Measurements from ENCODE around the gene COPB2.
"Not testable (repeated sequence)": the region's sequence is repeated elsewhere in the genome, so short reads cannot be mapped to it uniquely, and the experiment has no call there.

The COPB2 gene

DNA sequence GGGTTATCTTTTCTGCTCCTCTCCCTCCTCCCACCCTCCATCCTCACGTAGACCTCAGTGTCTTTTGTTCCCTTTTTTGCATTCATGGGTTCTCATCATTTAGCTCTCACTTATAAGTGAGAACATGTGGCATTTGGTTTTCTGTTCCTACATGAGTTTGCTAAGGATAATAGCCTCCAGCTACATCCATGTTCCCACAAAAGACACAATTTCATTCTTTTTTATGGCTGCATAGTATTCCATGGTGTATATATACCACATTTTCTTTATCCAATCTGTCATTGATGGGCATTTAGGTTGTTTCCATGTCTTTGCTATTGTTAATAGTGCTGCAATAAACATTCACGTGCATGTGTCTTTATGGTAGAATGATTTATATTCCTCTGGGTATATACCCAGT, 11.7 kb upstream of the COPB2 start:
- H3K36me3 Mint-ChIP-seq, H3K4me3 Mint-ChIP-seq, H3K4me1 Mint-ChIP-seq, CTCF ChIA-PET, H3K9me3 Mint-ChIP-seq, H3K27ac Mint-ChIP-seq, DNase-seq, H3K27me3 Mint-ChIP-seq: not testable (repeated sequence)

DNA sequence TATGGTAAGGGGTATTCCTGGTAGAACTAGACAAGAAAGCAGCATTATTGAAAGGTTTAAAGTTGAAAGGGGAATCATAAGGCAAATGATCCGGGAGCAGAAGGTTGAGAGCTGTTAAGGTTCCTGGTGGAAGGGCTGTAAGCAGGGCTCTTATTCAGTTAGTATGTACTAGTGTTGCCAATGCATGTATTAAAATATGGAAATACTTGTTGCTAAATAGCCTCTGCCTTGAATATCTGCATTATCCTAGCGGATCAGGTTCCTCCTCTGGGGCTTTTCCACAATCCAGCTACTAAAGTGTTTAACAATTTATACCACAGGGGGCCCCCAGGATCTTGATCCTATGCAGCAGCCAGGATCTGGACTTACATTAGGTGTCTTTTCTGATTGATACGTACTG, 7.3 kb upstream of the COPB2 start:
- CTCF ChIA-PET: interaction anchor here (1.1 kb wide), 1 partner anchor 285 kb away, joined by 3 read pairs; no protein-coding TSS in a partner anchor
- H3K36me3 Mint-ChIP-seq: no peaks in the 10 kb centered on the region
- H3K9me3 Mint-ChIP-seq: peaks cover 5% of the 10 kb centered on the region
- no peaks in the 10 kb centered on the region for H3K4me1 Mint-ChIP-seq
- H3K4me3 Mint-ChIP-seq: no peak overlapping the region
- no peak overlapping the region for H3K27ac Mint-ChIP-seq
- DNase-seq: no peak
- peaks cover 3% of the 10 kb centered on the region for H3K27me3 Mint-ChIP-seq

DNA sequence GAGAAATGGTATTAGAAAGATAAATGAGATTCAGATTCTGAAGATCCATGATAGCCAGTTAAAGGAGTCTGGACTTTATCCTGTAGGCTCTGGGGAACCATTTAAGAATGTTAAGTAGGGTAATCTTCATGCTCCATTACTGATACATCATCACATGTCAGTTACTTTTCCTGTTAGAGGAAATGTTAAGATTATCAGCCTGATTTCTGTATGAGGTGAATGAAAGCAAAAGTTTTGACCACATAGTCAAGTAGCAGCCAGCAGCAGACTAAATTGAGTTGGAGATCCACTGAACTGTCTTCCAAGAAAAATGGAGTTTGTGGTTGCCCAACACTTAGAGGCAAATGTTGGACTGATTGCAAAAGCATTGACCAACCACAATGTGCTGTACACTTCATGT, 4.7 kb upstream of the COPB2 start:
- Mint-ChIP-seq H3K27ac (no peak overlapping the region), H3K27me3 (peaks cover 6% of the 10 kb centered on the region), H3K9me3 (no peaks in the 10 kb centered on the region), H3K4me1 (peaks cover 13% of the 10 kb centered on the region), H3K4me3 (no peak overlapping the region), H3K36me3 (no peaks in the 10 kb centered on the region)
- CTCF ChIA-PET: no interaction called here
- DNase-seq: no peak

DNA sequence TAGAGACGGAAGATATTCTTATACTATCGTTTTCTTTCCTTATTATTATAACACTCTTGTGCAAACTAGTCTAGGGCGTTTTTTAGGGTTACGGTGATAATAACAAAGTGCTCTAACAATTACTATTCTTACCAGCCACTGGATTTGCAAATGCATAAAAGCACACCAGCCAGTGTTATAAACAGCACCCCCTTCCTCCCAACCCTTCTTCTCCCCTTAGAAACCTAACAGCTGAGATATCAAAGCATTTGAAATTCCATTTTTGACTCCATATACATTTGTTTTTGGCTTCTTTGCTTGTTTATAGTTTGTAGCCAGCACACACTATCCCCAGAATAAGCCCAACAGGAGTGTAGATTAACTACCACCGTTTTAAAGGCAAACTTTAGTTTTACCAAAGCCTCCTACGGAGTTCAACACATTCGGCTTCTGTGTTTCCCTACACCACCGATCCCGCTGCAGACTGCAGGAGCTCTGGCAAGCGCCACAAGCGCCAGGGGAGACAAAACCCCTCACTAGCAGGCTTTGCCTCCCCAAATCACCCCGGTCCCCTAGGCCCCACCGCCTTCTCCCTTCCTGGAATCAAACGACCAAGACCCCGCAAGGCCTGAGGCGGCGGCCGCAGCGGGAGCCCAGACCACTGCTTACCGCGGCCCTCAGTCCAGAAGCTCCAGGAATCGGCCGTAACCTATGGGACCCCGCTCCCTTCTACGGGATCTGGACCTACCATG, 461 bp downstream of the COPB2 start:
- CTCF ChIA-PET: interaction anchor here (0.6 to 1.3 kb wide), 4 partner anchors 35 to 357 kb away, joined by 3 read pairs; no protein-coding TSS in a partner anchor
- Mint-ChIP-seq H3K27me3 (peaks cover 6% of the 10 kb centered on the region), H3K36me3 (peaks cover 4% of the 10 kb centered on the region), H3K9me3 (no peaks in the 10 kb centered on the region), H3K4me1 (peaks cover 47% of the 10 kb centered on the region), H3K4me3 (peak overlapping the region; percentile 96), H3K27ac (peak overlapping the region; percentile 92)
- DNase-seq: no peak

DNA sequence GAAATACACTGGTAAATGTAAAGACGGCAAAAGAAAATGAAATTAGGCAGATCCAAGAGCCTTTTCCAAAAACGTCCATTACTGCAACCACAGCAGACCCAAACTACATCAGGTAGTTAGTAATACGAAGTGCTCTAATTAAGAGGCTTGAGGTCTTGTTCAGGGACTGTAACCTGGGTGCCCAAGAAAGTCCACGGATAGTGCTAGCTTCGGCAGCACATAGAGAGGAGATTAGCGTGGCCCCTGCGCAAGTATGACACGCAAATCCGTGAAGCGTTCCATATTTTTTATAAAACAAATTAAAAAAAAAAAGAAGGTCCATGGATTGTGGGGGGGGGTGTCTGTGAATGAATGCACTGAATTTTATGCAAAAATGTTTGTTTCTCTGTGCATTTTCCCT, 1.4 kb downstream of the COPB2 start:
- no peak for DNase-seq
- no peak overlapping the region for H3K27ac Mint-ChIP-seq
- CTCF ChIA-PET: no interaction called here
- peaks cover 47% of the 10 kb centered on the region for H3K4me1 Mint-ChIP-seq
- peaks cover 6% of the 10 kb centered on the region for H3K27me3 Mint-ChIP-seq
- H3K9me3 Mint-ChIP-seq: no peaks in the 10 kb centered on the region
- H3K36me3 Mint-ChIP-seq: peaks cover 5% of the 10 kb centered on the region
- peak overlapping the region; percentile 62 for H3K4me3 Mint-ChIP-seq

DNA sequence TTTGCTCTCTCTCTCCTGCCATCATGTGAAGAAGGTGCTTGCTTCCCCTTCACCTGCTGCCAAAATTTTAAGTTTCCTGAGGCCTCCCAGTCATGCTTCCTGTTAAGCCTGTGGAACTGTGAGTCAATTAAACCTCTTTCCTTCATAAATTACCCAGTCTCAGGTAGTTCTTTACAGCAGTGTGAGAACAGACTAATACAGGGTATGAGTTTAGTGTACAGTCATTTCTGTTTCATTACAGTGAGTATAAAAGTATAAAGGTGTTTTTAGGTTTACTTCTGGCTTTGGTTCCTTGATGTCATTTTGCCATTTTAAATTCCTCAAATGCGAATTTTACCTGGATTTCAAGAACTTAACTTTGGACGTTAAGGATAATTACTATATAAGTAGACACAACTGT, 7.2 kb downstream of the COPB2 start:
- H3K4me3 Mint-ChIP-seq, H3K27me3 Mint-ChIP-seq, CTCF ChIA-PET, H3K27ac Mint-ChIP-seq, H3K9me3 Mint-ChIP-seq, DNase-seq: not testable (repeated sequence)
- H3K36me3 Mint-ChIP-seq: peaks cover 39% of the 10 kb centered on the region
- H3K4me1 Mint-ChIP-seq: peaks cover 23% of the 10 kb centered on the region

DNA sequence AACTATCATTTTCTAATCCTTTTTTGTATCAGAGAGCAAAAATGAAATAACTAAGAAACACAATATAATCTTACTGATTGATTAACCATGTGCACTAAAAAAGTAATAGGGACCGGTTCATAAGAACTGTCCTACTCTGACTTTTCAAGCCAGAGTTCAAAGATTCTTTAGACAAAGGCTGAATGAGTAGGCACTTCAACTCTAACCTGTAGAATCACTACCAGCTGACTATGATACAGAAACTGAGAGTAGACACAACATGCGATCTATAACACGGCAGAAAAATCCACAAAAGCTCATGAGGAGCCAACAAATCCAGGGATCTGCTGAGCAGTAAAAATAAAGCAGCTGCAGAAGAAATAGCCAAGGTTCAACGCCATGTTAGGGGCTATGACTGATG, 8.9 kb downstream of the COPB2 start:
- peaks cover 40% of the 10 kb centered on the region for H3K36me3 Mint-ChIP-seq
- H3K9me3 Mint-ChIP-seq: no peaks in the 10 kb centered on the region
- peaks cover 10% of the 10 kb centered on the region for H3K4me1 Mint-ChIP-seq
- CTCF ChIA-PET: no interaction called here
- H3K27ac Mint-ChIP-seq: no peak overlapping the region
- H3K27me3 Mint-ChIP-seq: no peaks in the 10 kb centered on the region
- H3K4me3 Mint-ChIP-seq: no peak overlapping the region
- DNase-seq: no peak

DNA sequence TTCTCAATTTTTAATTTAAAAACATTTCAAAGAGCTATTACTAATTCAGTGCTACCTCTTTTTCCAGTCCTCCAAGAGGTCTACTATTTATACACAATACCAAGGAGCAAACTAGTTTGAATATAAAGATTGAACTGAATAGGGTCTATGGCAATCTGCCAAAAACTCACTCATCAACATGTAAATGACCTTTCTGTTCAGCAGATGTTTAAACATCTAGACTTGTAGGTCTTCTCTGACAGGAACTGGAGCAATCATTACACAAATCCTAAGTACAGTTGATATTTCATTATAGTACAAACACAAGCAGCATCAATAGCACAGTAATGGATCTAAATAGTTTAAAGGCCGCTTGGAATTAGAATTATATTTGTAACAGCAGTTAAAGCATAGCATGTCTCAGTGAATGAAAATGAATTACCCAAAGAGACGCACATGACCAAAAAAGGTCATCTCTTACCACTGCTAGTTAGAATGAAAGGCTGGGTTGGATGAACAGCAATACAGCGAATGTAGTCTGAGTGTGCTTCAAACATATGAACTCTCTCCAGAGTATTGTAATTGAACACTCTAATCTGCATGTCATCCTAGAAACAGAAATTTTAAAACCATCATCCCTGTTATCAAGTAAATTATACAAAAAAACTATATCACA, 10.7 kb downstream of the COPB2 start:
- CTCF ChIA-PET: interaction anchor here (0.8 kb wide), 1 partner anchor 559 kb away, joined by 3 read pairs; no protein-coding TSS in a partner anchor
- Mint-ChIP-seq H3K36me3 (peaks cover 52% of the 10 kb centered on the region), H3K9me3 (no peaks in the 10 kb centered on the region), H3K27ac (no peak overlapping the region), H3K4me1 (peaks cover 5% of the 10 kb centered on the region), H3K4me3 (no peak overlapping the region), H3K27me3 (no peaks in the 10 kb centered on the region)
- DNase-seq: no peak

DNA sequence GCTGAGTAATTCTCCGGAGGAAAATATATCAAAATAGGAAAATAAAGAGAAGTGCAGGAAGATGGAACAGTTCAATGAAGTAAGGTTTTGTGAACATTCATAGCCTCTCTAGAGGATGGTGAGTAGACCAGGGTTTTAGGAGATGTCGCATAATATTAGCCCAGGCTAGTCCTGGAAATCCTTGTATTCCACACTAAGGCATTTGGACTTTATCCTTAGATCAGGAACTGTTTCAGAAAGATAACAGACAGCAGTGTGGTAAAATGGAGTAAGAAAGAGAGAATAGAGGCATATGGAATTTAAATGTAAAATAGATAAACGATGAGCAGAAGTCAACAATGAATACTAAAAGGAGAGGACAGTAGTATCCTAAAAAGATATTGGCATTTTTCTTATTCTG, 12.1 kb downstream of the COPB2 start:
- peaks cover 58% of the 10 kb centered on the region for H3K36me3 Mint-ChIP-seq
- no peak overlapping the region for H3K27ac Mint-ChIP-seq
- CTCF ChIA-PET: no interaction called here

DNA sequence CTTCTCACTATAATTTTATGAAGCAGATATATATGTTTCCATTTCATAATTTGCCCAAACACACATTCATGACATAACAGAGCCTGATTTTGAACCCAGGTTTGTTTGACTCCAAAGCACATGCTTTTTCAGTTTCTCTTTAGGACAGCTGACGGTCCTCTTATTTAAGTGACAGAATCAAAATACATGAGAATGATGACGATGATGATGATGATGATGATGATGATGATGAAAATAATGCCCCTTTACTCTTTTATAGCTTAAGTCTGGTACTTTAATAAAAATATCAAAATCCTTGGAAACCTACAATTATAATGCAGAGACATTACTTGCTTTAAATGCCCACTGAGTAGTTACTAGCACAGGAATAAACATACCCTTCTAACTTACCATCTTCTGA, 15.3 kb downstream of the COPB2 start:
- Mint-ChIP-seq H3K36me3 (peaks cover 67% of the 10 kb centered on the region), H3K27me3 (no peaks in the 10 kb centered on the region), H3K27ac (no peak overlapping the region), H3K4me3 (no peak overlapping the region), H3K4me1 (no peaks in the 10 kb centered on the region), H3K9me3 (no peaks in the 10 kb centered on the region)
- no peak for DNase-seq
- CTCF ChIA-PET: no interaction called here

More for the DNA sequence above, 12.1 kb downstream of the COPB2 start:
- no peaks in the 10 kb centered on the region for H3K9me3 Mint-ChIP-seq
- no peak overlapping the region for H3K4me3 Mint-ChIP-seq
- no peaks in the 10 kb centered on the region for H3K27me3 Mint-ChIP-seq
- peaks cover 5% of the 10 kb centered on the region for H3K4me1 Mint-ChIP-seq
- no peak for DNase-seq

DNA sequence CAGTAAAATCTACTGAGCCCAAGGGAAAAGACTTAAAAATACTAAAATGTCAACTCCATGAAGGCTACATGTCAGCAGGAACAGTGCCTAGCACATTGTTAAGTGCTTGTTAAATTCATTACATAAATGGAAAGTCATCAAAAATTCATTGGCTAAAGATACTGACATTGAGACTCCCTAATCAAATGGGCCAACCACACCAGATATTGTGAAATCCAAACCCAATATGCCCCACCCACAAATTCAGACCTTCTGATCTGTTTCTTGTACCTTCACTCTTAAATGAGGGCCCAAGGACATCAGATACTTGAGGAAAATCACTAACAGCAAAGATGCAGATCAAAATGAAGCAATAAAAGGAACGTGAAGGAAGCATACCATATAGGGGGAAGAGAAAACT, 24.9 kb downstream of the COPB2 start:
- Mint-ChIP-seq H3K4me3 (no peak overlapping the region), H3K9me3 (no peaks in the 10 kb centered on the region), H3K36me3 (peaks cover 66% of the 10 kb centered on the region), H3K27ac (no peak overlapping the region), H3K4me1 (peaks cover 13% of the 10 kb centered on the region), H3K27me3 (no peaks in the 10 kb centered on the region)
- no peak for DNase-seq
- CTCF ChIA-PET: no interaction called here

DNA sequence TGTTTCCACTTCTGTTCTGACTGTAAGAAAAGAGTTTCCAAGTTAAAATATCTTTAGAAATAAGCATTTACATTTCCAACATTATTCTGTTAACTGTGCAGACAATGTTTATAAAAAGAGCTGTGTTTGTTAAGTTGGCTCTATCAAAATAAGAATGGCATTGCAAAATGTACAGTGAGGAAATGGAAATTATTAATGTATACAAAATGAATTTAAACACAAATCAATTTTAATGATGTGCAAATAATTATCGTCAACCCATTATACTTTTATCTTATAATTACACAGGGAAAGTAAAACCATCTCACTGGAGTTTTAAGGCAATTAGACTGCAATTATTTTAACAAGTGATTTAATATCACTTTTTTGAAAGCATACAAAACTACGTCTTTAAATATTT, 28.2 kb downstream of the COPB2 start:
- DNase-seq: no peak
- peaks cover 68% of the 10 kb centered on the region for H3K36me3 Mint-ChIP-seq
- CTCF ChIA-PET: no interaction called here
- H3K4me1 Mint-ChIP-seq: peaks cover 6% of the 10 kb centered on the region
- H3K27ac Mint-ChIP-seq: no peak overlapping the region
- H3K27me3 Mint-ChIP-seq: no peaks in the 10 kb centered on the region
- H3K4me3 Mint-ChIP-seq: no peak overlapping the region
- H3K9me3 Mint-ChIP-seq: no peaks in the 10 kb centered on the region

DNA sequence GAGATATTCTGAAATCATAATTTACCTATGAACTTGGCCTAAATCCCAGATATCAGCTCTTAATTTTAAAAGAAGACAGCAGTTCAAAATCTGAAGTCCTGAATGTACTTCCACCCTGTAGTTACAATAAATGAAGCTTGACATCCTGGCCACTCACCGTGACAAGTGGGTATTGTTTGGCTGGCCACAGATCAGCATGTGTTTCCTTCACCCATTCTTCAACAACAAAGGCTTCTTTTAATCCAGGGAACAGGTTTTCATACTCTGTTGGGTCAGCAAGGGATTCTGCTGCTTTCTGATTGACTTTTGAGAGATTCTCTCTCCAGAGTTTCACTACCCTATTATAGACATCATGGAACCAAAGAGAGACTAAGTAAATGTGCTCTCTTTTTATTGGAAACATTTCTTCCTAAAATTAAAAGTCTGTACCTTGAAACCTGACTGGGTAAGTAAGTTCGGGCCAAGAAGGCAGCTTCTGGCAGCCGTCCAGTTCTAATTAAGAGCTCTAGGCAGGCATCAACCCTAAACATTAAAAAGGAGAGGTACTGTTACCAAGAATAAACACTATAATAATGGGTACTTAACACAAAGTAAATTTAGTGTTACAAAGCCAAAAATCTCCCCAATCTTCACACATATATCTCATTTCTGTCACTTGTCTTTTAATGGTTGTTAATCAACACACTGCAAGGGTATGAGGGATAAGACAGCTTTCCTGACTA, 30.4 kb downstream of the COPB2 start:
- Mint-ChIP-seq H3K4me1 (peaks cover 6% of the 10 kb centered on the region), H3K36me3 (peaks cover 70% of the 10 kb centered on the region), H3K27me3 (no peaks in the 10 kb centered on the region), H3K9me3 (no peaks in the 10 kb centered on the region), H3K4me3 (no peak overlapping the region), H3K27ac (no peak overlapping the region)
- CTCF ChIA-PET: no interaction called here
- DNase-seq: no peak

DNA sequence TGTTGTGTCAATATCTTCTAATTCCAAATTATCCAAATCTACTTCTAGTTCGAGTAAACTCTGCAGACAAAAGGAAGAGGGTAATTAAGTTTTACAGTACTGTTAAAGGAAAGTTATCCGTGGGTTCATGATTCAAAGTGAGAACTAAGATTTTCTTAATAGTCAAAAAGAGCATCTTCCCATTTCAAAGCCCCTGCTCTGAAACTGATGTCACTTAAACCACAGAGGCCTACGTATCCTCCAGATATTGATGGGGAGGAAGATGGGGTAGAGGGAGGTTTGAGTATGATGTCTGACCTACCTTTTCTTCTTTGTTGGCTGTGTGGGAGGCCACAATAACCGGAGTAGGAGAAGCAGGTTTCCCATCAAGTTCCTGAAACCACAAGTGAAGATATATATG, 31.5 kb downstream of the COPB2 start:
- no peaks in the 10 kb centered on the region for H3K9me3 Mint-ChIP-seq
- peaks cover 65% of the 10 kb centered on the region for H3K36me3 Mint-ChIP-seq
- H3K4me3 Mint-ChIP-seq: no peak overlapping the region
- DNase-seq: no peak
- CTCF ChIA-PET: no interaction called here
- H3K27me3 Mint-ChIP-seq: no peaks in the 10 kb centered on the region
- H3K4me1 Mint-ChIP-seq: peaks cover 6% of the 10 kb centered on the region
- no peak overlapping the region for H3K27ac Mint-ChIP-seq

DNA sequence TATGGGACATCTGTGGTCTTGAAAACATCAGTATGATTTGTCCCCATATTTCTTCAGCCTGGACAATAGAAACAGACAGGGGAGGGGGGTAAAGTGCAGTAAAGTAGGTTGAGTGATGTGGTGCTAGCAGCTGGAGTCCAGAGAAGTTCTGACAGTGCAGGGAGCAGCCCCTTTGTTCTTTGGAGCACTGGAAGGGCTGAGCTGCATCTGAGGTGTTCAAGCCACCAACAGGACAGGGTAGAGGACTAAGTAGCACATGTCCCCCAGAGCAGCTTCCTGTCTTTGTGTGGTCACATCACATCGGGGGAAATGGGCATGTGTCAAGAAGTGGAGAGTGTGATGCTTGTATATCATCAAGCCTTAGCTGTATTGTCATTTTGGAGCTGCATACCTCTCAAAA, 33.6 kb downstream of the COPB2 start:
- Mint-ChIP-seq H3K36me3 (peaks cover 64% of the 10 kb centered on the region), H3K9me3 (no peaks in the 10 kb centered on the region), H3K4me1 (peaks cover 6% of the 10 kb centered on the region), H3K27ac (no peak overlapping the region), H3K27me3 (no peaks in the 10 kb centered on the region), H3K4me3 (no peak overlapping the region)
- CTCF ChIA-PET: interaction anchor here (1.2 kb wide), 1 partner anchor 376 kb away, joined by 3 read pairs; no protein-coding TSS in a partner anchor
- no peak for DNase-seq

Measured in activated naive CD4-positive, alpha-beta T cell treated with anti-CD3 and anti-CD28 coated beads, Interleukin-2, amount 10 ng/mL, durations not matched to agents 7 days and 5 days (primary cell).